ENCODE results near the gene ERBB2. TPM values are rescaled to one million over a fixed set of nuclear protein-coding genes. Genes with fewer than 3 reads are reported as not detected.
"Not testable (repeated sequence)": the region's sequence is repeated elsewhere in the genome, so short reads cannot be mapped to it uniquely, and the experiment has no call there.

Gene ERBB2
- total RNA-seq, 2 experiments from 2014 or later, result 2.1 to 3.0 TPM

DNA sequence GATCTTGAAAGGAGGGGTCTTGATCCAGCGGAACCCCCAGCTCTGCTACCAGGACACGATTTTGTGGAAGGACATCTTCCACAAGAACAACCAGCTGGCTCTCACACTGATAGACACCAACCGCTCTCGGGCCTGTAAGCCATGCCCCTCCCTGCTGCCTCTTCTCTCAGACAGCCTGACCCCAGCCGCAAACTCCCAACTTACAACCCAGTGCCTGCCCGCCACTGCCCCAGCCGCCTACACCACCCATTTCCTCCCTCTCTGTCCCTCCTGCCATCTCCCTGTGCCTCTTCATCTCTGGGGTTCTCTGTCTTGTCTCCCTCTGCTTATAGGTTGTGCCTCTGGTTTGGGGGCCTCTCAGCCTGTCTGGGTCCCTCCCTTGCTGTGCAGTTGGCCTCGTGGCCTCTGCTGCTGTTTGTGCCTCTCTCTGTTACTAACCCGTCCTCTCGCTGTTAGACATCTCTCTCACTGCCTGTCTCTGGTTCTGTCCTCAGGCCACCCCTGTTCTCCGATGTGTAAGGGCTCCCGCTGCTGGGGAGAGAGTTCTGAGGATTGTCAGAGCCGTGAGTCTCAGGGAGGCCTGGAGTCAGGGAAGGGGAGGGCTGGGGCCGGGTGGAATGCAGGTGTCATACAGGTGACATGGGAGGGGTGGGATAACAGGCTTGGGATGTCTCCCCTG is 9.6 kb downstream of the ERBB2 start:
- Mint-ChIP-seq H3K27ac (peak overlapping the region; percentile 0), H3K27me3 (ENCODE audit: low read depth) (no peaks in the 10 kb centered on the region), H3K4me1 (ENCODE audit: low read depth) (peaks cover 10% of the 10 kb centered on the region), H3K4me3 (no peak overlapping the region), H3K9me3 (ENCODE audit: insufficient read depth) (no peaks in the 10 kb centered on the region), H3K36me3 (ENCODE audit: low read depth) (no peaks in the 10 kb centered on the region)
- CTCF ChIA-PET, result interaction anchor here (1.1 kb wide), 1 partner anchor 21 kb away, joined by 3 read pairs; the partner anchor contains the start of gene MIEN1
- POLR2A ChIA-PET, result interaction anchor here (0.8 kb wide), 1 partner anchor 20 kb away, joined by 4 read pairs; no protein-coding TSS in a partner anchor
- ATAC-seq (no peak), DNase-seq (no peak)

DNA sequence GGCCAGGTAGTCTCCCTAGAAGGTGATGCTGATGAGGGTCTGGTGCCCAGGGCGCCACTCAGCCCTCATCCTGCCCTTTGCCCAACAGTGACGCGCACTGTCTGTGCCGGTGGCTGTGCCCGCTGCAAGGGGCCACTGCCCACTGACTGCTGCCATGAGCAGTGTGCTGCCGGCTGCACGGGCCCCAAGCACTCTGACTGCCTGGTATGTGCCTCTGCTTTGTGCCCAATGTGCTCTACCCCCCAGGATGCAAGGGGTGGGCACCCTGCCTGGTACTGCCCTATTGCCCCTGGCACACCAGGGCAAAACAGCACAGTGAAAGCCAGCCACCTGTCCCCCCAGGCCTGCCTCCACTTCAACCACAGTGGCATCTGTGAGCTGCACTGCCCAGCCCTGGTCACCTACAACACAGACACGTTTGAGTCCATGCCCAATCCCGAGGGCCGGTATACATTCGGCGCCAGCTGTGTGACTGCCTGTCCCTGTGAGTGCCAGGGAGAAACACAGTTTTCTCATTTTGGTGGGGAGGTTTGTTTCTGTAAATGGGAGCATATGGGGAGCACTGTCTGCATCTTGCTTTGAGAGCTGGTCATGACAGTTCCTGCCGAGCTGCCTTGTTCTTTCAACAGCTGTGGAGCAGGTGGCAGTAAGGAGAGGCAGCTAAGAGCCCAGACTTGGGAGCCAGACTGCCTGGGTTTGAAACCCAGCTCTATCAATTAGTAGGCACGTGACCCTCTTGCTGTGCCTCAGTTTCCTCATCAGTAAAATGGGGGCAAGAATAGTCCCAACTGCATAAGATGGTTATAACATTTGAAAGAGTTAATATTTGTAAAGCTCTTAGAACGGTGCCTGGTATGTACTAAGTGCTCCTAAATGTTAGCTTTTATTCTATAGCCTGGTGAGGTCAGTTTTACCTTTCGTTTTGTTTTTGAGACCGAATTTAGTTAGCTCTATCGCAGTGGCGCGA is 10.4 kb downstream of the ERBB2 start:
- Mint-ChIP-seq H3K4me1 (ENCODE audit: low read depth) (peaks cover 10% of the 10 kb centered on the region), H3K27me3 (ENCODE audit: low read depth) (no peaks in the 10 kb centered on the region), H3K9me3 (ENCODE audit: insufficient read depth) (no peaks in the 10 kb centered on the region), H3K4me3 (no peak overlapping the region), H3K27ac (no peak overlapping the region), H3K36me3 (ENCODE audit: low read depth) (no peaks in the 10 kb centered on the region)
- ATAC-seq, result no peak
- CTCF ChIA-PET, result interaction anchor here (1.4 to 2.6 kb wide), 2 partner anchors 20 to 89 kb away, joined by 4 to 9 read pairs; partner anchors contain the start of gene MIEN1
- POLR2A ChIA-PET, result interaction anchor here (1.0 kb wide), 1 partner anchor 23 kb away, joined by 3 read pairs; the partner anchor contains the start of gene PGAP3
- DNase-seq, result no peak

DNA sequence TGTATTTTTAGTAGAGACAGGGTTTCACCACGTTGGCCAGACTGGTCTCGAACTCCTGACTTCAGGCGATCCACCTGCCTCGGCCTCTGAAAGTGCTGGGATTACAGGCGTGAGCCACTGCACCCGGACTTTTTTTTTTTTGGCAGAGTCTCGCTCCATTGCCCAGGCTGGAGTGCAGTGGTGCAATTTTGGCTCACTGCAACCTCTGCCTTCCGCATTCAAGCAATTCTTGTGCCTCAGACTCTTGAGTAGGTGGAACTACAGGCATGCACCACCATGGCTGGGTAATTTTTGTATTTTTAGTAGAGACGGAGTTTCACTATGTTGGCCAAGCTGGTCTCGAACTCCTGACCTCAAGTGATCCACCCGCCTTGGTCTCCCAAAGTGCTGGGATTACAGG is 11.2 kb downstream of the ERBB2 start:
- ATAC-seq, H3K4me3 Mint-ChIP-seq: not testable (repeated sequence)
- POLR2A ChIA-PET, result interaction anchor here (1.0 kb wide), 1 partner anchor 23 kb away, joined by 3 read pairs; the partner anchor contains the start of gene PGAP3

DNA sequence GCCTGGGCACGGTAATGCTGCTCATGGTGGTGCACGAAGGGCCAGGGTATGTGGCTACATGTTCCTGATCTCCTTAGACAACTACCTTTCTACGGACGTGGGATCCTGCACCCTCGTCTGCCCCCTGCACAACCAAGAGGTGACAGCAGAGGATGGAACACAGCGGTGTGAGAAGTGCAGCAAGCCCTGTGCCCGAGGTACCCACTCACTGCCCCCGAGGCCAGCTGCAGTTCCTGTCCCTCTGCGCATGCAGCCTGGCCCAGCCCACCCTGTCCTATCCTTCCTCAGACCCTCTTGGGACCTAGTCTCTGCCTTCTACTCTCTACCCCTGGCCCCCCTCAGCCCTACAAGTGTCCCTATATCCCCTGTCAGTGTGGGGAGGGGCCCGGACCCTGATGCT is 12.0 kb downstream of the ERBB2 start:
- Mint-ChIP-seq H3K27me3 (ENCODE audit: low read depth) (no peaks in the 10 kb centered on the region), H3K36me3 (ENCODE audit: low read depth) (no peaks in the 10 kb centered on the region), H3K27ac (no peak overlapping the region), H3K4me3 (no peak overlapping the region), H3K9me3 (ENCODE audit: insufficient read depth) (no peaks in the 10 kb centered on the region), H3K4me1 (ENCODE audit: low read depth) (peaks cover 6% of the 10 kb centered on the region)
- no peak for DNase-seq
- CTCF ChIA-PET, result interaction anchor here (2.6 kb wide), 1 partner anchor 18 kb away, joined by 9 read pairs; the partner anchor contains the start of gene MIEN1
- POLR2A ChIA-PET, result no interaction called here
- ATAC-seq, result no peak

More for the DNA sequence above, 11.2 kb downstream of the ERBB2 start:
- H3K9me3 Mint-ChIP-seq (ENCODE audit: insufficient read depth); H3K27me3 Mint-ChIP-seq (ENCODE audit: low read depth); H3K36me3 Mint-ChIP-seq (ENCODE audit: low read depth); DNase-seq; H3K27ac Mint-ChIP-seq: not testable (repeated sequence)
- peaks cover 10% of the 10 kb centered on the region for H3K4me1 Mint-ChIP-seq (ENCODE audit: low read depth)
- CTCF ChIA-PET, result interaction anchor here (1.4 to 2.6 kb wide), 2 partner anchors 19 to 90 kb away, joined by 4 to 9 read pairs; partner anchors contain the start of gene MIEN1

DNA sequence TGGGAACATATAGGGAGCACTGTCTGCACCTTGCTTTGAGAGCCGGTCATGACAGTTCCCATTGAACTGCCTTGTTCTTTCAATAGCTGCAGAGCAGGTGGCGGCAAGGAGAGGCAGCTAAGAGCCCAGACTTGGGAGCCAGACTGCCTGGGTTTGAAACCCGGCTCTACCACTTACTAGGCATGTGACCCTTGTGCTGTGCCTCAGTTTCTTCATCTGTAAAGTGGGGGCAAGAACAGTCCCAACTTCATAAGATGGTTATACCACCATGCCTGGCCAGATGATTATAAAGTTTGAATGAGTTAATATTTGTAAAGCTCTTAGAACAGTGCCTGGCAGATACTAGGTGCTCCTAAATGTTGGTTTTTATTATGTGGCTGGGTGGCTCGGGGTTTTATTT is 14.4 kb downstream of the ERBB2 start:
- Mint-ChIP-seq H3K4me1 (ENCODE audit: low read depth) (no peaks in the 10 kb centered on the region), H3K36me3 (ENCODE audit: low read depth) (no peaks in the 10 kb centered on the region), H3K9me3 (ENCODE audit: insufficient read depth) (no peaks in the 10 kb centered on the region), H3K4me3 (no peak overlapping the region), H3K27me3 (ENCODE audit: low read depth) (no peaks in the 10 kb centered on the region), H3K27ac (no peak overlapping the region)
- POLR2A ChIA-PET, result no interaction called here
- ATAC-seq (no peak), DNase-seq (no peak)
- CTCF ChIA-PET, result interaction anchor here (1.0 to 1.6 kb wide), 2 partner anchors 17 to 93 kb away, joined by 3 to 5 read pairs; no protein-coding TSS in a partner anchor

DNA sequence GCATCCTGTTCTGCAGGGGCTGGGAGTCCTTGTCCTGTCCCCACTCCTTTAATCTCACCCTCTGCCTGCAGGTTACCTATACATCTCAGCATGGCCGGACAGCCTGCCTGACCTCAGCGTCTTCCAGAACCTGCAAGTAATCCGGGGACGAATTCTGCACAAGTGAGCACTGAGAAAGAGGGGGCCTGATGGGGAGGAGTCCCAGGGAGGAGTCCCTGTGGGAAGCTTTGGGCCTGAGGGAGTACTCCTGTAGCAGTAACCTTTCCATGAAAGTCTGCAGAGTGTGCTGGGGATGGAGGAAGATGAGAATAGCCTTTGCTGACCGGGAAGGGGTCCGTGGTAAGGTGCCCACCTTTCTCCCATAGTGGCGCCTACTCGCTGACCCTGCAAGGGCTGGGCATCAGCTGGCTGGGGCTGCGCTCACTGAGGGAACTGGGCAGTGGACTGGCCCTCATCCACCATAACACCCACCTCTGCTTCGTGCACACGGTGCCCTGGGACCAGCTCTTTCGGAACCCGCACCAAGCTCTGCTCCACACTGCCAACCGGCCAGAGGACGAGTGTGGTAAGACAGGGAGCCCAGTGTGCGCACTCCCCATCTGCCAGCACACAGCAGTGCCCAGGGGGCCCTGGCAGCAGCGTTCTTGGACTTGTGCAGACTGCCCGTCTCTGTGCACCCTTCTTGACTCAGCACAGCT is 15.7 kb downstream of the ERBB2 start:
- no peak overlapping the region for H3K27ac Mint-ChIP-seq
- POLR2A ChIA-PET, result interaction anchor here (1.3 kb wide), 1 partner anchor 14 kb away, joined by 3 read pairs; the partner anchor contains the start of gene MIEN1
- CTCF ChIA-PET, result interaction anchor here (1.0 to 1.2 kb wide), 2 partner anchors 92 to 94 kb away, joined by 3 to 4 read pairs; no protein-coding TSS in a partner anchor

DNA sequence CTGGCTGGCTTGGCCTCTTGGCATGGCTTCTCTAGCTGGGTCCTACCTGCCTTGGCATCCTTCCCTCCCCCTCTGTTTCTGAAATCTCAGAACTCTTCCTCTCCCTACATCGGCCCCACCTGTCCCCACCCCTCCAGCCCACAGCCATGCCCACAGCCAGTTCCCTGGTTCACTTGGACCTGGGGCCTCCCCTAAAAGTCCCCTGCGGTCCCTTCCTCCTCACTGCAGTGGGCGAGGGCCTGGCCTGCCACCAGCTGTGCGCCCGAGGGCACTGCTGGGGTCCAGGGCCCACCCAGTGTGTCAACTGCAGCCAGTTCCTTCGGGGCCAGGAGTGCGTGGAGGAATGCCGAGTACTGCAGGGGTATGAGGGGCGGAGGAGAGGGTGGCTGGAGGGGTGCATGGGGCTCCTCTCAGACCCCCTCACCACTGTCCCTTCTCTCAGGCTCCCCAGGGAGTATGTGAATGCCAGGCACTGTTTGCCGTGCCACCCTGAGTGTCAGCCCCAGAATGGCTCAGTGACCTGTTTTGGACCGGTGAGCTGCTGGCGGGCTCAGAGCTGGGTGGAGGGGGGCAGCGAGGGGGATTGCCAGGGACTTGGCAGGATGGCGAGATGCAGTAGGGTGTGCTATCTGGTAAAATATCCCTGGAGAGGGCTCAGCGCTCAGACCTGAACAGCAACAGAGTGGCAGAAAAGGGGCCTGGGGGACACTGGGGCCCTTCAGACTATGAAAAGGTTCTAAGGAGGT is 16.4 kb downstream of the ERBB2 start:
- no peak overlapping the region for H3K4me3 Mint-ChIP-seq
- H3K27me3 Mint-ChIP-seq (ENCODE audit: low read depth), result no peaks in the 10 kb centered on the region
- ATAC-seq (no peak), DNase-seq (no peak)
- no peaks in the 10 kb centered on the region for H3K9me3 Mint-ChIP-seq (ENCODE audit: insufficient read depth)
- no peaks in the 10 kb centered on the region for H3K4me1 Mint-ChIP-seq (ENCODE audit: low read depth)
- no peaks in the 10 kb centered on the region for H3K36me3 Mint-ChIP-seq (ENCODE audit: low read depth)
- ChIA-PET CTCF (interaction anchor here (0.9 to 1.2 kb wide), 2 partner anchors 14 to 93 kb away, joined by 3 to 4 read pairs; partner anchors contain the start of gene MIEN1), POLR2A (interaction anchor here (1.3 kb wide), 1 partner anchor 13 kb away, joined by 3 read pairs; the partner anchor contains the start of gene MIEN1)
- H3K27ac Mint-ChIP-seq, result no peak overlapping the region

More for the DNA sequence above, 15.7 kb downstream of the ERBB2 start:
- Mint-ChIP-seq H3K4me1 (ENCODE audit: low read depth) (no peaks in the 10 kb centered on the region), H3K27me3 (ENCODE audit: low read depth) (no peaks in the 10 kb centered on the region), H3K4me3 (no peak overlapping the region), H3K36me3 (ENCODE audit: low read depth) (no peaks in the 10 kb centered on the region), H3K9me3 (ENCODE audit: insufficient read depth) (no peaks in the 10 kb centered on the region)
- ATAC-seq (no peak), DNase-seq (no peak)

DNA sequence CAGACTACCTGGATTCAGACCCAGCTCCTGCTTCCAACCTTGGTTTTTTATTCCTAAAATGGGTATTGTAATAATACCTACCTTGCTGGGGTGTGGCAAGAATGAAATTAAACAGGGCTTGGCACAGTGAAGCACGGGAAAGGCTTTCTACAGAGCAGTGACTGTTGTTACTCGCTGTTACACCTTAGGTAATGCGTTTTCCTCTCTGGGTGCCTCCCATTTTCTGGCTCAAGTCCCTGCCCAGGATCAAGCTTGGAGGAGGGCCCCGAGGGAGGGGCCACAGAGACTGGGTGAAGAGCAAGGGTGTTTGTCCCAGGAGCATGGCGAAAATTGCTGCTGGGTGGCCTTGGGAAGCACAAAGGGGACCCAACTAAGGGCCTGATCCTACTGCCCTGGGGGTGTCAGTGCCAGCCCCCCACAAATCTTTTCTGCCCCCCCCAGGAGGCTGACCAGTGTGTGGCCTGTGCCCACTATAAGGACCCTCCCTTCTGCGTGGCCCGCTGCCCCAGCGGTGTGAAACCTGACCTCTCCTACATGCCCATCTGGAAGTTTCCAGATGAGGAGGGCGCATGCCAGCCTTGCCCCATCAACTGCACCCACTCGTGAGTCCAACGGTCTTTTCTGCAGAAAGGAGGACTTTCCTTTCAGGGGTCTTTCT is 17.1 kb downstream of the ERBB2 start:
- Mint-ChIP-seq H3K4me1 (ENCODE audit: low read depth) (no peaks in the 10 kb centered on the region), H3K9me3 (ENCODE audit: insufficient read depth) (no peaks in the 10 kb centered on the region), H3K27ac (no peak overlapping the region), H3K36me3 (ENCODE audit: low read depth) (no peaks in the 10 kb centered on the region), H3K4me3 (no peak overlapping the region), H3K27me3 (ENCODE audit: low read depth) (no peaks in the 10 kb centered on the region)
- DNase-seq (no peak), ATAC-seq (no peak)
- CTCF ChIA-PET, result interaction anchor here (0.9 to 1.2 kb wide), 2 partner anchors 14 to 94 kb away, joined by 3 to 4 read pairs; partner anchors contain the start of gene MIEN1
- POLR2A ChIA-PET, result no interaction called here

DNA sequence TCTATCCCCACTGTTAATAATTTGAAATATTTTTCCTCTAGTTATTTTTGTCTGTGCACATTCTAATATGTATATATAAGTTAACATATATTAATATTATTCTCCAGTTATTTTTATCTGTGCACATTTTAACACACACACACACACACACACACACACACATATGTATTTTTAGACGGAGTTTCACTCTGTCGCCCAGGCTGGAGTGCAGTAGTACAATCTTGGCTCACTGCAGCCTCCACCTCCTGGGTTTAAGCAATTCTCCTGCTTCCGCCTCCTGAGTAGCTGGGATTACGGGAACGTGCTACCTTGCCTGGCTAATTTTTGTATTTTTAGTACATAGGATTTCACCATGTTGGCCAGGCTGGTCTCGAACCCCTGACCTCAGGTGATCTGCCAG is 17.8 kb downstream of the ERBB2 start:
- no peaks in the 10 kb centered on the region for H3K36me3 Mint-ChIP-seq (ENCODE audit: low read depth)

More for the DNA sequence above, 17.8 kb downstream of the ERBB2 start:
- ATAC-seq, result no peak
- Mint-ChIP-seq H3K4me1 (ENCODE audit: low read depth) (no peaks in the 10 kb centered on the region), H3K9me3 (ENCODE audit: insufficient read depth) (no peaks in the 10 kb centered on the region), H3K27me3 (ENCODE audit: low read depth) (no peaks in the 10 kb centered on the region), H3K27ac (no peak overlapping the region), H3K4me3 (no peak overlapping the region)
- ChIA-PET CTCF (no interaction called here), POLR2A (no interaction called here)
- DNase-seq, result no peak

All from activated CD8-positive, alpha-beta T cell treated with anti-CD3 and anti-CD28 coated beads, Interleukin-2, amount 10 ng/mL, durations not matched to agents 7 days and 5 days (primary cell).